Hematopoietic multipotent progenitor cell treated with erythropoietin and hydrocortisone succinate and interleukin-3 and kit ligand, for 6 days (in vitro differentiated cells): Measurements from ENCODE around the gene SNX27.
A peak's percentile ranks its signal among the peaks of the same experiment; 100 is the strongest.
"Not testable (repeated sequence)": the region's sequence is repeated elsewhere in the genome, so short reads cannot be mapped to it uniquely, and the experiment has no call there.

ENCODE experiments used
- DNase-seq: peaks from one replicate; pipeline ENCODE4 v3.0.0-alpha.2; 2015

The SNX27 gene

GRCh38 chr1:151606384-151606783 lies 5.5 kb upstream of the SNX27 start:
- no peak for DNase-seq

- DNase-seq = no peak
These were observed 5.0 kb upstream of the SNX27 start for GRCh38 chr1:151606857-151607256.

- no peak for DNase-seq
These were observed 1.7 kb upstream of the SNX27 start for GRCh38 chr1:151610142-151610541.

GRCh38 chr1:151611288-151611790 lies 511 bp upstream of the SNX27 start:
- DNase-seq = peak; percentile 89

- peak; percentile 61 for DNase-seq
These were observed 841 bp downstream of the SNX27 start for GRCh38 chr1:151612501-151613281.

- DNase-seq = peak; percentile 15
These were observed 1.5 kb downstream of the SNX27 start for GRCh38 chr1:151613282-151613780.

GRCh38 chr1:151615711-151616504 lies 4.1 kb downstream of the SNX27 start:
- no peak for DNase-seq

GRCh38 chr1:151616505-151616849 lies 4.6 kb downstream of the SNX27 start:
- no peak for DNase-seq

GRCh38 chr1:151618003-151618402 lies 6.2 kb downstream of the SNX27 start:
- no peak for DNase-seq

- no peak for DNase-seq
These were observed 6.6 kb downstream of the SNX27 start for GRCh38 chr1:151618470-151618869.

- DNase-seq = not testable (repeated sequence)
These were observed 7.1 kb downstream of the SNX27 start for GRCh38 chr1:151618996-151619395.

GRCh38 chr1:151619489-151620093 lies 7.7 kb downstream of the SNX27 start:
- DNase-seq = no peak

- DNase-seq = no peak
These were observed 8.4 kb downstream of the SNX27 start for GRCh38 chr1:151620286-151620685.

- no peak for DNase-seq
These were observed 9.5 kb downstream of the SNX27 start for GRCh38 chr1:151621351-151621750.

GRCh38 chr1:151624783-151625182 lies 12.9 kb downstream of the SNX27 start:
- no peak for DNase-seq

GRCh38 chr1:151626740-151627334 lies 15.0 kb downstream of the SNX27 start:
- no peak for DNase-seq

- DNase-seq = no peak
These were observed 17.4 kb downstream of the SNX27 start for GRCh38 chr1:151629278-151629677.

- no peak for DNase-seq
These were observed 23.7 kb downstream of the SNX27 start for GRCh38 chr1:151635479-151636072.

- no peak for DNase-seq
These were observed 26.4 kb downstream of the SNX27 start for GRCh38 chr1:151638074-151638775.

- no peak for DNase-seq
These were observed 27.0 kb downstream of the SNX27 start for GRCh38 chr1:151638812-151639211.

GRCh38 chr1:151639466-151639865 lies 27.6 kb downstream of the SNX27 start:
- DNase-seq = no peak

- DNase-seq = no peak
These were observed 29.4 kb downstream of the SNX27 start for GRCh38 chr1:151641229-151641628.
